Measurements from ENCODE around the gene FUOM.

The FUOM gene

GRCh38 chr10:133357285-133358161 lies at the start of gene FUOM:
TSS of gene FUOM (minus strand) at chr10:133358019. CDS start at chr10:133358007, 12 bp downstream.
- peak; percentile 83 to 84 for DNase-seq
- Mint-ChIP-seq H3K9me3 (no peaks in the 10 kb centered on the region), H3K27me3 (no peaks in the 10 kb centered on the region), H3K4me1 (peaks cover 22% of the 10 kb centered on the region), H3K27ac (peak within 1 kb of the TSS; percentile 33 to 88), H3K4me3 (peak within 1 kb of the TSS; percentile 77 to 84)
- ATAC-seq = peak; percentile 89

DNA sequence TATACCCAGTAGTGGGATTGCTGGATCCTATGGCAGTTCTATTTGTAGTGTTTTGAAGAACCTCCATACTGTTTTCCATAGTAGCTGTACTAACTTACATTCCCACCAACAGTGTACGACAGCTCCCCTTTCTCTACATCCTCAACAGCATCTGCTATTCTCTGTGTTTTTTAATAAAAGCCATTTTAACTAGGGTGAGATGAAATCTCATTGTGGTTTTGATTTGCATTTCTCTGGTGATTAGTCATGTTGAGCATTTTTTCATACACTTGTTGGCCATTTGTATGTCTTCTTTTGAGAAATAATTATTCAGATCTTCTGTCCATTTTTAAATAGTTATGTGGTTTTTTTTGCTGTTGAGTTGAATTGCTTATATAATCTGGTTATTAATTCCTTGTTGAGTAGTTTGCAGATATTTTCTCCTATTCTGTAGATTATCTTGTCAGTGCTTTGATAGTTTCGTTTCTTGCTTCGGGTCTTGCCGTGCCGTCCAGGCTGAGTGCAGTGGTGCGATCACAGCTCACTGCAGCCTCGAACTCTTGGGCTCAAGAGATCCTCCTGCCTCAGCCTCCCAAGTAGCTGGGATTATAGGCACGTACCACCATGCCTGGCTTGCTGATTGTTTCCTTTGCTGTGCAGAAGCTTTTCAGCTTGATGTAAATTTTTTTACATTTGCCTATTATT lies 48.2 kb upstream of the FUOM start:
- DNase-seq (no peak), ATAC-seq (peak; percentile 35)
- no peak overlapping the region for H3K4me3 Mint-ChIP-seq
- no peaks in the 10 kb centered on the region for H3K27me3 Mint-ChIP-seq
- no peak overlapping the region for H3K27ac Mint-ChIP-seq
- H3K4me1 Mint-ChIP-seq = peaks cover 76% of the 10 kb centered on the region
- H3K9me3 Mint-ChIP-seq = peaks cover 18 to 24% of the 10 kb centered on the region in 2 donors

DNA sequence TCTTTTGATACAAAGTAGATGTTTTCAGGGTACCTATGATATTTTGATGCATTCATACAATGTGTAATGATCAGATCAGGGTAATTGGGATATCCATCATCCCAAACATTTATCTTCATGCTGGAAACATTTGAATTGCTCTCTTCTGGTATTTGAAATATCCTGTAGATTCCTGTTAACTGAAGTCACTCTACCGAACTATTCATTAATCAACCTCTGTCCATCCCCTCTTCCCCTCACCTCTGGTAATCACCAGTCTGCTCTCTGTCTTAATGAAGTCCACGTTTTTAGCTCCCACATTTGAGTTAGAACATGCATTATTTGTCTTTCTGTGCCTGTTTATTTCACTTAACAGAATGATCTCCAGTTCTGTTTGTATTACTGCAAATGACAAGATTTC lies 47.5 kb upstream of the FUOM start:
- Mint-ChIP-seq H3K4me3 (no peak overlapping the region), H3K4me1 (peaks cover 83% of the 10 kb centered on the region), H3K27ac (peak overlapping the region in 1 of 2 donors; percentile 50), H3K27me3 (no peaks in the 10 kb centered on the region), H3K9me3 (peaks cover 11 to 16% of the 10 kb centered on the region in 2 donors)
- ATAC-seq (no peak), DNase-seq (no peak)

GRCh38 chr10:133403784-133404183 lies 46.0 kb upstream of the FUOM start:
- DNase-seq (no peak), ATAC-seq (no peak)
- no peaks in the 10 kb centered on the region for H3K27me3 Mint-ChIP-seq
- no peak overlapping the region for H3K27ac Mint-ChIP-seq
- no peak overlapping the region for H3K4me3 Mint-ChIP-seq
- peaks cover 85% of the 10 kb centered on the region for H3K4me1 Mint-ChIP-seq
- H3K9me3 Mint-ChIP-seq = peaks cover 2 to 5% of the 10 kb centered on the region in 2 donors

GRCh38 chr10:133403359-133403758 lies 45.5 kb upstream of the FUOM start:
- H3K4me3 Mint-ChIP-seq = no peak overlapping the region
- DNase-seq = peak in 1 of 2 donors; percentile 7
- H3K27me3 Mint-ChIP-seq = no peaks in the 10 kb centered on the region
- H3K4me1 Mint-ChIP-seq = peaks cover 82% of the 10 kb centered on the region
- no peak overlapping the region for H3K27ac Mint-ChIP-seq
- peaks cover 0 to 5% of the 10 kb centered on the region in 2 donors for H3K9me3 Mint-ChIP-seq
- ATAC-seq = no peak

- no peaks in the 10 kb centered on the region for H3K27me3 Mint-ChIP-seq
- no peaks in the 10 kb centered on the region for H3K9me3 Mint-ChIP-seq
- H3K4me1 Mint-ChIP-seq = peaks cover 84% of the 10 kb centered on the region
- peak overlapping the region in 1 of 2 donors; percentile 56 for H3K27ac Mint-ChIP-seq
- peak in 1 of 2 donors; percentile 7 for DNase-seq
- H3K4me3 Mint-ChIP-seq = no peak overlapping the region
- no peak for ATAC-seq
These were observed 44.3 kb upstream of the FUOM start for GRCh38 chr10:133401981-133402725.

DNA sequence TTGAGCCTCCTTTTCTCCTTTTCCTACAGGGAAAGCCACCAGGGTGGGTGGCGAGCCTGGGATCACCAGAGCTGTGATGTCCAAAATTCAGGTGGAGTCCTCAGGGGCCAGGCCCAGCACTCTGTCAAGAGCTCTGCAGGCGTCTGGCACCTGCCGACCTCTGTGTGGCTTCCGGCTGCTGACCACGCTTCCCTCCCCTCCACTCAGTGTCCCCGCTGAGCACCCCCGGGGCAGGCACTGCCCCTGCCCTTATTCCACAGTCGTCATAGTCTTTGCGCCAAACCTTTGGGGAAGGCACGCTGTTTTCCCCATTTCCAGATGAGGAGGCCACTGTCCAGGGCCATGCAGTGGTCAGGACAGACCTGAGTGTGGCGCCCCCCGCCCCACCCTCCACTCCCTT lies 43.7 kb upstream of the FUOM start:
- no peaks in the 10 kb centered on the region for H3K27me3 Mint-ChIP-seq
- peaks cover 86% of the 10 kb centered on the region for H3K4me1 Mint-ChIP-seq
- no peak for ATAC-seq
- peak overlapping the region in 1 of 2 donors; percentile 1 for H3K4me3 Mint-ChIP-seq
- peak overlapping the region in 1 of 2 donors; percentile 81 for H3K27ac Mint-ChIP-seq
- DNase-seq = peak in 1 of 2 donors; percentile 5
- H3K9me3 Mint-ChIP-seq = no peaks in the 10 kb centered on the region

GRCh38 chr10:133400624-133401424 lies 43.0 kb upstream of the FUOM start:
- H3K4me3 Mint-ChIP-seq = peak overlapping the region in 1 of 2 donors; percentile 27
- H3K4me1 Mint-ChIP-seq = peaks cover 82% of the 10 kb centered on the region
- no peaks in the 10 kb centered on the region for H3K9me3 Mint-ChIP-seq
- no peaks in the 10 kb centered on the region for H3K27me3 Mint-ChIP-seq
- peak; percentile 72 for ATAC-seq
- H3K27ac Mint-ChIP-seq = peak overlapping the region in 1 of 2 donors; percentile 75
- peak in 1 of 2 donors; percentile 9 for DNase-seq

DNA sequence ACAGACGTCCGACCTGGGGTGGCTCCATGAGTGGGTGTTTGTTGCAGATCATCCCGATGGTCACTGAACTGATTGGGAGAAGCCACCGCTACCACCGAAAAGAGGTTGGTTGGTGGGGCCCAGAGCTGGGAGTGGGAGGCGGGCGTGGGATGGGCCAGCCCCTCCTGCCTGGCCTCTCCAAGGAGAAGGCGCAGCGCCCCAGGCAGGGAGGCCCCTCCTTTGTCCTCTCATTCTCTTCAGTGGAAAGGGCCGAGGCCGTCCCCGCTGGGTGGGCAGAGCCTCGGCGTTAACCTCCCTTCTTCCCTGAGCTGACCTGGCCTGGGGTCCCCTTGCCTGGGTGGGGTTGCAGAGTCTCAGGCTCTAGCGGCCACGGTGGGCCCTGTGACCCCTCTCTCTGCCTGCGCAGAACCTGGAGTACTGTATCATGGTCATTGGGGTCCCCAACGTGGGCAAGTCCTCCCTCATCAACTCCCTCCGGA lies 41.3 kb upstream of the FUOM start:
- H3K4me3 Mint-ChIP-seq = no peak overlapping the region
- peak overlapping the region in 1 of 2 donors; percentile 71 for H3K27ac Mint-ChIP-seq
- no peaks in the 10 kb centered on the region for H3K27me3 Mint-ChIP-seq
- H3K9me3 Mint-ChIP-seq = no peaks in the 10 kb centered on the region
- DNase-seq = peak in 1 of 2 donors; percentile 7
- peaks cover 80% of the 10 kb centered on the region for H3K4me1 Mint-ChIP-seq
- no peak for ATAC-seq

DNA sequence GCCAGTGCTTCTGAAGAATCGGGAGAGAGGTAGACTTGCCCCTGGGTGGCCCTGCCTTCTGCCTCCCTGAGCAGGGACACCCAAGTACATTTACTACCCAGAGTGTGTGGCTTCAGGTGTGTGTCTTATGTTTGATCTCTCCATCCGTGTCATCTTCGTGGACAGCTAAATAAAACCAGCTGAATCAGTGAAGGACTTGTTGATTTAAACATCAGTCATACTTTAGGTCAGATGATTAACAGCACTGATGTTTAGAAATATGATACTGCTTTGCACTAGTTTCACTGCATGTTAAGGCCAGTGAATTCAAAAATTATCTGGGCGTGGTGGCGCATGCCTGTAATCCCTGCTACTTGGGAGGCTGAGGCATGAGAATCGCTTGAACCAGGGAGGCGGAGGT lies 40.1 kb upstream of the FUOM start:
- H3K4me1 Mint-ChIP-seq = peaks cover 79% of the 10 kb centered on the region
- H3K27me3 Mint-ChIP-seq = no peaks in the 10 kb centered on the region
- peak in 1 of 2 donors; percentile 8 for DNase-seq
- no peak overlapping the region for H3K4me3 Mint-ChIP-seq
- ATAC-seq = no peak
- no peaks in the 10 kb centered on the region for H3K9me3 Mint-ChIP-seq
- peak overlapping the region in 1 of 2 donors; percentile 42 for H3K27ac Mint-ChIP-seq

DNA sequence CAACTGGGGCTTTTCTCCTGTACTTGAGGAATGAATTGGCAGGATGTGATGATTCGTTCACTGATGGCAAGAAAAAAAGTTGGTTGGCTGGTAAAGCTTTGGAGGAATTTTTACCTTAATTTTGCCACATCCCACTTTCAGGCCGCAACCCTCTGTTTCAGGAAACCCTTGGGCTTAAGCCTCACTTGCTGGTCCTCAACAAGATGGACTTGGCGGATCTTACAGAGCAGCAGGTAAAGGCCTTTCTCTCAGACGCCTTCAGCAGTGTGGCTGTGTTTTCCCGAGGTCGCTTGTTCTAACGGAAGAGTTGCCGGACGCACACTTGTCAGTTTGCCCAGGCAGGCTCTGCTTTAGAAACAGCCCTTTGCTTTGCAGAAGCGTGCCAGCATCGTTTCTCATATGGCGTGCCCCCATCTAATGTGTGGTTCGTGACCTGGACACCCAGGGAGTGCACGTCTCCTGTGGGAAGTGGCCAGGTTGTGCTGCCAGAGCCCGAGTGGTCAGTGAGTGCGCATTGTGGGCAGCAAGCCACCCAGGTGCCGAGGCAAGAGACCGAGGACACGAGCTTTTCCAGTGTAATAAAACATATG lies 38.3 kb upstream of the FUOM start:
- DNase-seq = peak in 1 of 2 donors; percentile 8
- H3K27me3 Mint-ChIP-seq = no peaks in the 10 kb centered on the region
- peaks cover 80% of the 10 kb centered on the region for H3K4me1 Mint-ChIP-seq
- no peak overlapping the region for H3K27ac Mint-ChIP-seq
- no peaks in the 10 kb centered on the region for H3K9me3 Mint-ChIP-seq
- H3K4me3 Mint-ChIP-seq = peak overlapping the region in 1 of 2 donors; percentile 87
- ATAC-seq = no peak

DNA sequence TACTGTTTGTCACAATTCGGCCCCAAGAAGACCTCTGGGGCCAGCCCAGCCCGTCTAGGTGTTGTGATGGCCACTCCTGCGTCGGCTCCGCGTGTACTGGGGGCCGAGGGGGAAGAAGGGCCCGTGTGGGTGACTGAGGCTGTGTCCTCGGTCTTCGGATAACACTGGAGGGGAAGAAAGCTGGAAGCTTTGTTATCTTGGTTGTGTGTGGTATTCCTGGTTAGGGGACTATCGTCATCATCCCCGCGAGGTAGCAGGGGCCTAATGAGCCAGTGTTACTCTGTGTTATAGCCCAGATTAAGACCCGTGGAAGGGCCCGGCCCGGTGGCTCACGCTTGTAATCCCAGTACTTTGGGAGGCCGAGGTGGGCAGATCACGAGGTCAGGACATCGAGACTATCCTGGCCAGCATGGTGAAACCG lies 37.0 kb upstream of the FUOM start:
- Mint-ChIP-seq H3K9me3 (no peaks in the 10 kb centered on the region), H3K27ac (peak overlapping the region; percentile 94 to 96), H3K4me1 (peaks cover 79% of the 10 kb centered on the region), H3K4me3 (peak overlapping the region; percentile 87 to 92), H3K27me3 (no peaks in the 10 kb centered on the region)
- ATAC-seq (no peak), DNase-seq (peak in 1 of 2 donors; percentile 17)

DNA sequence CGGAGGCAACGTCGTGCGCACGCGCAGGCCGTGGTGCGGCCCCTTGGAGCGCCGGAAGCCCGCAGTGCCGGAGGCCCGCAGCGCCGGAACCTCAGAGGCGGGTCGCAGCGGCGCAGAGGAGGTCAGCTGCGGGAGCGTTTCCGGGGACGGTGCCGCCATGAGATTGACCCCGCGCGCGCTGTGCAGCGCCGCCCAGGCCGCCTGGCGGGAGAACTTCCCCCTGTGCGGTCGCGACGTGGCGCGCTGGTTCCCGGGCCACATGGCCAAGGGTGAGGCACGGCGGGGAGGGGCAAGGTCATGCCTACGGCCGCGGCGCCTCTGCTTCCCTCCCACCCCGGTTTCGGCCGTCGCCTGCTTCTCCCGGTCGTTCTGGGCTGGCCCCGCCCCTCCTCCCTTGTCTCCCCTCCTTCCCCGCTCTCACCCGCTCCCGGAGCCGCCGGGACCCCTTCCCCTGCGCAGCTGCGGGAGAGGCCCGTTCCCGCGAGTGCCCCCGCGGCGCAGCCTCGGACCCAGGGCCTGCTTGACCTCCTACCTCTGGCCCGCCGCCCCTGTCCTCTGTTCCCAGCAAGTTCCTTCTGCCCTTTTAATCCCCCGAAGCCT lies 36.3 kb upstream of the FUOM start, which contains the start of gene MTG1:
Gene MTG1, plus strand, starts transcription at position 94 of the 600 bp plus-strand sequence. Its CDS starts 64 bp downstream, at position 158.
- H3K4me3 Mint-ChIP-seq = peak within 1 kb of the TSS; percentile 87 to 92
- H3K9me3 Mint-ChIP-seq = no peaks in the 10 kb centered on the region
- no peaks in the 10 kb centered on the region for H3K27me3 Mint-ChIP-seq
- peak; percentile 95 to 96 for DNase-seq
- H3K27ac Mint-ChIP-seq = peak within 1 kb of the TSS; percentile 94 to 96
- peaks cover 76% of the 10 kb centered on the region for H3K4me1 Mint-ChIP-seq
- peak; percentile 81 for ATAC-seq

All from stimulated activated naive CD8-positive, alpha-beta T cell treated with anti-CD3 and anti-CD28 coated beads, Interleukin-15, amount 100 ng/mL, for 72 hours (primary cell).